ENCODE measurements around the gene NMT1. TPM values are rescaled to one million over a fixed set of nuclear protein-coding genes. Genes with fewer than 3 reads are reported as not detected.

Gene NMT1
- total RNA-seq, 4 donors from 2014 or later, result 63.5 to 129 (median 69.1) TPM

DNA sequence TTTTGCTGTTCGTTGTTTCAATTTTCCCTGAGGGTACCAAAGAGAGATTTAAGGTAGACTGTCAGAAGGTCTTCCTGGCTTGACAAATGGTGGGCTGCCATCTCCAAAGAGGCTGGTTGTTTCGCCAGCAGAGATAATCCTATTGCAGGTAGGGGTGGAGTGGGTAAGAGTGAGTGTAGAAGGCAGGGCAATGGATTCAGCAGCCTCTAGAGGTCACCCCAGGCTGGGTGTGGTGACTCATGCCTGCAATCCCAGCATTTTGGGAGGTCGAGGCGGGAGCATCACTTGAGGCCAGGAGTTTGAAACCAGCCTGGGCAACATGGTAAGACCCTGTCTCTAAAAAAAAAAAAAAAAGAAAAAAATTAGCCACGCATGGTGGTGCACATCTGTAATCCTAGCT, 44.3 kb upstream of the NMT1 start:
- no peak for ATAC-seq
- Histone ChIP-seq H3K9me3 (no peaks in the 10 kb centered on the region), H3K27ac (no peak overlapping the region), H3K4me3 (no peak overlapping the region), H3K36me3 (no peaks in the 10 kb centered on the region), H3K27me3 (no peaks in the 10 kb centered on the region), H3K4me1 (peaks cover 6 to 56% (median 43%) of the 10 kb centered on the region in 3 donors)
- TF ChIP-seq, protein P1, sequence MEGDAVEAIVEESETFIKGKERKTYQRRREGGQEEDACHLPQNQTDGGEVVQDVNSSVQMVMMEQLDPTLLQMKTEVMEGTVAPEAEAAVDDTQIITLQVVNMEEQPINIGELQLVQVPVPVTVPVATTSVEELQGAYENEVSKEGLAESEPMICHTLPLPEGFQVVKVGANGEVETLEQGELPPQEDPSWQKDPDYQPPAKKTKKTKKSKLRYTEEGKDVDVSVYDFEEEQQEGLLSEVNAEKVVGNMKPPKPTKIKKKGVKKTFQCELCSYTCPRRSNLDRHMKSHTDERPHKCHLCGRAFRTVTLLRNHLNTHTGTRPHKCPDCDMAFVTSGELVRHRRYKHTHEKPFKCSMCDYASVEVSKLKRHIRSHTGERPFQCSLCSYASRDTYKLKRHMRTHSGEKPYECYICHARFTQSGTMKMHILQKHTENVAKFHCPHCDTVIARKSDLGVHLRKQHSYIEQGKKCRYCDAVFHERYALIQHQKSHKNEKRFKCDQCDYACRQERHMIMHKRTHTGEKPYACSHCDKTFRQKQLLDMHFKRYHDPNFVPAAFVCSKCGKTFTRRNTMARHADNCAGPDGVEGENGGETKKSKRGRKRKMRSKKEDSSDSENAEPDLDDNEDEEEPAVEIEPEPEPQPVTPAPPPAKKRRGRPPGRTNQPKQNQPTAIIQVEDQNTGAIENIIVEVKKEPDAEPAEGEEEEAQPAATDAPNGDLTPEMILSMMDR (IDR thresholded peaks at IDR 0.05), result peak in 1 of 4 experiments; percentile 35
- TF ChIP-seq POLR2A (IDR thresholded peaks at IDR 0.05) (no peak), EP300 (IDR thresholded peaks at IDR 0.05) (no peak)
- WGBS, 2 donors (ENCODE audit: low coverage in 1 of 2), result 90 to 100% methylated on average over 1 to 2 of the region's 5 CpGs

GRCh38 chr17:45018514-45018847, 42.6 kb upstream of the NMT1 start:
- Histone ChIP-seq H3K4me3 (peak overlapping the region in 1 of 2 donors; percentile 67), H3K9me3 (no peaks in the 10 kb centered on the region), H3K27me3 (no peaks in the 10 kb centered on the region), H3K36me3 (peaks cover 0 to under 1% of the 10 kb centered on the region in 2 donors), H3K27ac (peak overlapping the region in 3 of 4 donors; percentile 90 to 93 (median 90)), H3K4me1 (peaks cover 6 to 59% (median 39%) of the 10 kb centered on the region in 3 donors)
- TF ChIP-seq EP300 (IDR thresholded peaks at IDR 0.05) (no peak), POLR2AphosphoS5 (IDR thresholded peaks at IDR 0.05) (no peak), POLR2A (IDR thresholded peaks at IDR 0.05) (no peak)
- TF ChIP-seq, protein P1 (IDR thresholded peaks at IDR 0.05), result no peak
- ATAC-seq, result no peak
- 27% methylated on average over 2 of the region's 4 CpGs; no CpG with 5 or more reads in 1 of the 2 donors for WGBS, 2 donors (ENCODE audit: low coverage in 1 of 2)

- H3K4me3 ChIP-seq, result peak overlapping the region; percentile 46 to 67
- H3K4me1 ChIP-seq, result peaks cover 6 to 55% (median 39%) of the 10 kb centered on the region in 3 donors
- H3K27me3 ChIP-seq, result no peaks in the 10 kb centered on the region
- H3K9me3 ChIP-seq, result no peaks in the 10 kb centered on the region
- ATAC-seq, result peak; percentile 70
- no peak for TF ChIP-seq POLR2A (IDR thresholded peaks at IDR 0.05)
- TF ChIP-seq EP300 (IDR thresholded peaks at IDR 0.05), result no peak
- TF ChIP-seq, protein P1 (IDR thresholded peaks at IDR 0.05), result peak in 3 of 4 experiments; percentile 63 to 78 (median 69)
- TF ChIP-seq POLR2AphosphoS5 (IDR thresholded peaks at IDR 0.05), result no peak
- peak overlapping the region in 3 of 4 donors; percentile 90 to 93 (median 90) for H3K27ac ChIP-seq
- 20% methylated on average over 1 of the region's 82 CpGs; no CpG with 5 or more reads in 1 of the 2 donors for WGBS, 2 donors (ENCODE audit: low coverage in 1 of 2)
- peaks cover 0 to 6% of the 10 kb centered on the region in 2 donors for H3K36me3 ChIP-seq
Measured at GRCh38 chr17:45018848-45019711, 42.0 kb upstream of the NMT1 start.

GRCh38 chr17:45020354-45021138, 40.6 kb upstream of the NMT1 start:
- H3K4me3 ChIP-seq, result peak overlapping the region in 1 of 2 donors; percentile 53
- H3K27me3 ChIP-seq, result no peaks in the 10 kb centered on the region
- WGBS, 2 donors (ENCODE audit: low coverage in 1 of 2), result no CpG with 5 or more reads among the region's 17 CpGs
- H3K27ac ChIP-seq, result peak overlapping the region; percentile 53 to 93 (median 90)
- no peaks in the 10 kb centered on the region for H3K9me3 ChIP-seq
- TF ChIP-seq EP300 (IDR thresholded peaks at IDR 0.05) (no peak), POLR2AphosphoS5 (IDR thresholded peaks at IDR 0.05) (no peak), POLR2A (IDR thresholded peaks at IDR 0.05) (no peak)
- TF ChIP-seq, protein P1 (IDR thresholded peaks at IDR 0.05), result no peak
- ATAC-seq, result no peak
- H3K4me1 ChIP-seq, result peaks cover 6 to 55% (median 39%) of the 10 kb centered on the region in 3 donors
- H3K36me3 ChIP-seq, result peaks cover 0 to 12% of the 10 kb centered on the region in 2 donors
